ENCODE data around the gene RABGEF1. TPM values are rescaled to one million over a fixed set of nuclear protein-coding genes. Genes with fewer than 3 reads are reported as not detected.

Gene RABGEF1
- polyA plus RNA-seq, 1 of the 3 experiments (the other 2 are of a cell fraction): 25.6 TPM

GRCh38 chr7:66790196-66790595 is 49.7 kb downstream of the RABGEF1 start:
- Histone ChIP-seq H3K9me2 (no peaks in the 10 kb centered on the region), H4K20me1 (ENCODE audit: insufficient read depth) (no peaks in the 10 kb centered on the region), H3K27me3 (ENCODE audit: insufficient read depth) (no peaks in the 10 kb centered on the region), H3K4me2 (no peak overlapping the region), H3F3A (replicated peaks; ENCODE audit: insufficient read depth) (peaks cover 4% of the 10 kb centered on the region), H3K9me3 (no peaks in the 10 kb centered on the region), H2AFZ (ENCODE audit: low read depth) (no peak overlapping the region), H3K36me3 (replicated peaks in 1 of 2; ENCODE audit: control insufficient read depth in 1 of 2, insufficient read depth in 2 of 2, low read length in 1 of 2) (peaks cover 62 to 89% of the 10 kb centered on the region in 2 experiments), H3K4me1 (ENCODE audit: control insufficient read depth in 1 of 2, insufficient read depth in 2 of 2, low read depth in 1 of 2, low read length in 1 of 2) (no peaks in the 10 kb centered on the region), H3K4me3 (ENCODE audit: low read depth in 2 of 2, low read length in 1 of 2) (no peak overlapping the region), H3K27ac (ENCODE audit: low read depth in 2 of 2, low read length in 1 of 2) (no peak overlapping the region), H3K79me2 (ENCODE audit: insufficient read depth) (peaks cover 38% of the 10 kb centered on the region; the same call in 1 of the 2 replicates), H3K9ac (no peak overlapping the region)
- POLR2A ChIA-PET: interaction anchor here (0.6 kb wide), 1 partner anchor 9 kb away, joined by 3 read pairs; no protein-coding TSS in a partner anchor
- no peak for DNase-seq
- no peak for TF ChIP-seq YY1 (IDR thresholded peaks at IDR 0.05; ENCODE audit: low read depth)
- no peak for TF ChIP-seq EP300 (IDR thresholded peaks at IDR 0.05; ENCODE audit: borderline replicate concordance in 1 of 2, low read depth in 1 of 2, low read length in 1 of 2)
- no peak for TF ChIP-seq REST (IDR thresholded peaks at IDR 0.05; ENCODE audit: low read depth, low read length)
- TF ChIP-seq MEF2A (IDR thresholded peaks at IDR 0.05; ENCODE audit: borderline replicate concordance, low read depth): no peak
- TF ChIP-seq USF1 (IDR thresholded peaks at IDR 0.05; ENCODE audit: borderline replicate concordance, low read depth): no peak
- no peak for TF ChIP-seq MXI1 (IDR thresholded peaks at IDR 0.05; ENCODE audit: low read depth, low read length)
- TF ChIP-seq RXRA (IDR thresholded peaks at IDR 0.05; ENCODE audit: borderline replicate concordance, low read depth): no peak
- no peak for TF ChIP-seq NFIC (IDR thresholded peaks at IDR 0.05; ENCODE audit: borderline replicate concordance)
- no peak for TF ChIP-seq USF2 (IDR thresholded peaks at IDR 0.05; ENCODE audit: borderline replicate concordance, low read depth, low read length)
- no peak for TF ChIP-seq IRF3 (IDR thresholded peaks at IDR 0.05; ENCODE audit: low read depth, low read length)
- no peak for TF ChIP-seq TEAD4 (IDR thresholded peaks at IDR 0.05; ENCODE audit: borderline replicate concordance, insufficient read depth)
- WGBS (ENCODE audit: low lambda C conversion rate): 94% methylated on average over 6 of the region's 6 CpGs
- CTCF ChIA-PET: interaction anchor here (1.3 kb wide), 1 partner anchor 16 kb away, joined by 3 read pairs; no protein-coding TSS in a partner anchor
